ENCODE data around the gene SLC18A2.

Gene SLC18A2

GRCh38 chr10:117246997-117247671 is 6.2 kb downstream of the SLC18A2 start:
- TF ChIP-seq, protein P1, sequence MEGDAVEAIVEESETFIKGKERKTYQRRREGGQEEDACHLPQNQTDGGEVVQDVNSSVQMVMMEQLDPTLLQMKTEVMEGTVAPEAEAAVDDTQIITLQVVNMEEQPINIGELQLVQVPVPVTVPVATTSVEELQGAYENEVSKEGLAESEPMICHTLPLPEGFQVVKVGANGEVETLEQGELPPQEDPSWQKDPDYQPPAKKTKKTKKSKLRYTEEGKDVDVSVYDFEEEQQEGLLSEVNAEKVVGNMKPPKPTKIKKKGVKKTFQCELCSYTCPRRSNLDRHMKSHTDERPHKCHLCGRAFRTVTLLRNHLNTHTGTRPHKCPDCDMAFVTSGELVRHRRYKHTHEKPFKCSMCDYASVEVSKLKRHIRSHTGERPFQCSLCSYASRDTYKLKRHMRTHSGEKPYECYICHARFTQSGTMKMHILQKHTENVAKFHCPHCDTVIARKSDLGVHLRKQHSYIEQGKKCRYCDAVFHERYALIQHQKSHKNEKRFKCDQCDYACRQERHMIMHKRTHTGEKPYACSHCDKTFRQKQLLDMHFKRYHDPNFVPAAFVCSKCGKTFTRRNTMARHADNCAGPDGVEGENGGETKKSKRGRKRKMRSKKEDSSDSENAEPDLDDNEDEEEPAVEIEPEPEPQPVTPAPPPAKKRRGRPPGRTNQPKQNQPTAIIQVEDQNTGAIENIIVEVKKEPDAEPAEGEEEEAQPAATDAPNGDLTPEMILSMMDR (IDR thresholded peaks at IDR 0.05; ENCODE audit: low read depth, low read length): no peak
- H3K4me3 ChIP-seq (replicated peaks in 1 of 2; ENCODE audit: low read depth in 2 of 2, low read length in 2 of 2): no peak overlapping the region
- no peak for DNase-seq (ENCODE audit: low read depth in 2 of 2)

GRCh38 chr10:117248750-117249465 is 8.0 kb downstream of the SLC18A2 start:
- TF ChIP-seq, protein P1 (IDR thresholded peaks at IDR 0.05; ENCODE audit: low read depth, low read length): no peak
- no peak overlapping the region for H3K4me3 ChIP-seq (replicated peaks in 1 of 2; ENCODE audit: low read depth in 2 of 2, low read length in 2 of 2)
- no peak for DNase-seq (ENCODE audit: low read depth in 2 of 2)

DNA sequence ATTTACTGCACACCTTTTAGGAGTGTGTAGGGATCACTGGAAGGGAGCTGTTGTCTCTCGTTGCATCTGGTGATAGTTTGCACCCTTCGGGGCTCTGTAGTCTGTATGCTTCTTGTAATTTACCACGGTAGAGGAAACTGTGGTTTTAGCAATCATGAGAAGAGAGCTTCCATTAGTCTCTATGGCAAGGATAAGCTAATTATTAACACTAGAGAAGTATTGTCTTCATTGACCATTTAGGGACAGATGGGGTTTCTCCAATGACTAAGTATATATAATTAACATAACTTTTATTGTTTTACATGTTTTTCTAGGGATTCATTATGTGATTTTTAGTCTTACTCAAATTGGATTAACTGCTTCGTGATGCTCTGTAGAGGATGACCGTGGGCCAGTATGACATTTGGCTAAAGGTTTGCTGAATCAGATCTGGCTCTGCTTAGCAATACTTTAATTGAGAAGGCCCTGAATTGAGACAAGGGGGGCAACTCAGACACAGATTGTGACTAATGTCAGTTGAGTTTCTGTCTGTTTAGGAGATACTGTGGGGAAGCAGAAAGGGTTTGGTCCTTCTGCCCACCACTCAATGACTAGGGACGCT is 8.7 kb downstream of the SLC18A2 start:
- TF ChIP-seq, protein P1 (IDR thresholded peaks at IDR 0.05; ENCODE audit: low read depth, low read length): no peak
- DNase-seq (ENCODE audit: low read depth in 2 of 2): no peak
- H3K4me3 ChIP-seq (replicated peaks in 1 of 2; ENCODE audit: low read depth in 2 of 2, low read length in 2 of 2): no peak overlapping the region

- H3K4me3 ChIP-seq (replicated peaks in 1 of 2; ENCODE audit: low read depth in 2 of 2, low read length in 2 of 2): no peak overlapping the region
- TF ChIP-seq, protein P1 (IDR thresholded peaks at IDR 0.05; ENCODE audit: low read depth, low read length): no peak
- no peak for DNase-seq (ENCODE audit: low read depth in 2 of 2)
Observed at GRCh38 chr10:117250411-117250810, 9.5 kb downstream of the SLC18A2 start.

DNA sequence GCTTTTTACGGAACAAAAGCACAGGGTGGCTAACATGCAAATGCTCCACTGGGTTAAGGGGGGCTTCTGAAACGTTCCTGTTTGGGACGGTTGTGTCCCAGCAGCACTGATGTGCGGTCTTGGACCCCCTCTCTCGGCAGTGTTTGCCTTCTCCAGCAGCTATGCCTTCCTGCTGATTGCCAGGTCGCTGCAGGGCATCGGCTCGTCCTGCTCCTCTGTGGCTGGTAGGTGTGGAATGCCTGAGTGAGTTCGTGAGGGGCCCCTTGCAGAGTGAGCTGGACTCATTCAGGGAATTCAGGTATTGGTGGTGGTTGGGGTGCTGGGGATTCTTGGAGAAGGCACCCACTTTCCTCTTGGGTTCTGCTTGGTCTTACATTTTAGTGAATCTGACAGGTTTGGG is 13.0 kb downstream of the SLC18A2 start:
- DNase-seq (ENCODE audit: low read depth in 2 of 2): no peak
- TF ChIP-seq, protein P1 (IDR thresholded peaks at IDR 0.05; ENCODE audit: low read depth, low read length): no peak
- no peak overlapping the region for H3K4me3 ChIP-seq (replicated peaks in 1 of 2; ENCODE audit: low read depth in 2 of 2, low read length in 2 of 2)

DNA sequence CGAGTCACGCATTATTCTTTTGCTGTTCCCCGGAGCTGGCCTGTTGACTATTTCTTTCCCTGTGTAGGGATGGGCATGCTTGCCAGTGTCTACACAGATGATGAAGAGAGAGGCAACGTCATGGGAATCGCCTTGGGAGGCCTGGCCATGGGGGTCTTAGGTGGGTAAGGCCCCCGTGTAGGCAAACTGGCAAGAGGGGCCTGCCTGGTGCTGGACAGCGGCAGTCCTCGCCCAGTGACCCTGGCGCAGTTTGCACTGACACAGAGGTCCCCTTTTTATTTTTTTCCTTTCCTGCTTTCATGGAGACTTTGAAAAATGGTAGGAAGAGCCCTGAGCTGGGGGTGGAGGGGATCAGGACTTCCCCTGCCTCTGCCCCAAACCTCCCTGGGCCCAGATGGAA is 13.4 kb downstream of the SLC18A2 start:
- TF ChIP-seq, protein P1 (IDR thresholded peaks at IDR 0.05; ENCODE audit: low read depth, low read length): no peak
- DNase-seq (ENCODE audit: low read depth in 2 of 2): no peak

More for the DNA sequence above, 13.4 kb downstream of the SLC18A2 start:
- no peak overlapping the region for H3K4me3 ChIP-seq (replicated peaks in 1 of 2; ENCODE audit: low read depth in 2 of 2, low read length in 2 of 2)

Data from cardiac fibroblast (primary cell).